WTC11 (cell line): Measurements from ENCODE around the gene SERP2.

Source experiments
- SP1 ChIP-seq: sonication (generic); formaldehyde crosslinking; conservative IDR thresholded peaks from 2 replicates; pipeline ENCODE4 v1.8.1; 2022; ENCODE audit warnings: missing genetic modification reagents
- ZNF263 ChIP-seq: sonication (generic); formaldehyde crosslinking; IDR thresholded peaks from 2 replicates; pipeline ENCODE4 v1.8.1; 2022; ENCODE audit warnings: low read depth, mild to moderate bottlenecking, moderate library complexity, missing genetic modification reagents
- TF ChIP-seq, protein P1 (sequence below): sonication (generic); formaldehyde crosslinking; IDR thresholded peaks from 2 replicates; pipeline ENCODE4 v1.8.0; 2022; ENCODE audit warnings: mild to moderate bottlenecking, missing genetic modification reagents
- TF ChIP-seq, protein P2 (sequence below): fragments of 250-450 bp; sonication (Bioruptor Pico); IDR thresholded peaks from 2 replicates; pipeline ENCODE4 v2.1.2; 2022; ENCODE audit warnings: mild to moderate bottlenecking, moderate library complexity
- TF ChIP-seq, protein P3 (sequence below): sonication (generic); formaldehyde crosslinking; IDR thresholded peaks from 2 replicates; pipeline ENCODE4 v1.8.1; 2023; ENCODE audit warnings: mild to moderate bottlenecking, missing genetic modification reagents, moderate library complexity
- TF ChIP-seq, protein P4 (sequence below): fragments of 200-600 bp; IDR thresholded peaks from 2 replicates; pipeline ENCODE4 v1.8.0; 2022; ENCODE audit warnings: antibody characterized with exemption

DNA sequence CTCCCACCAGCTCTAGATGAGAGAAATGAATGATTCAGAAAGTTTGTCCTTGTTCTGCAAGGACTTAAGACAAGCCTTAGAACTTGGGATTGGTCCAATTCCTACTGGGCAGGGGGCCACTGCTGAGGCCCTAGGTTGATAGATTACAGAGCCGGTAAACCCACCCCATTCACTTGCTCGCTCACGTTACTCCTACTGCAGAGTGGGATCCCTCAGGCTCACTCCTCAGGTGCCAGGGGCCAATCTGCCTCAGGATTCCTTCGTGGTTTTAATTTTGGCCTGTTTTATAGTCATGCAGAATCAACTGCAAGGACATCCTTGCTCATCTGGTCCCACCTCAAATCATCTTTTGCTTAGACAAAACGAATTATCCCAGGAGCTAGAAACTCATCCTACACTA lies 59.0 kb downstream of the SERP2 start:
- TF ChIP-seq, protein P1, sequence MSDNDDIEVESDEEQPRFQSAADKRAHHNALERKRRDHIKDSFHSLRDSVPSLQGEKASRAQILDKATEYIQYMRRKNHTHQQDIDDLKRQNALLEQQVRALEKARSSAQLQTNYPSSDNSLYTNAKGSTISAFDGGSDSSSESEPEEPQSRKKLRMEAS = no peak
- TF ChIP-seq, protein P2, sequence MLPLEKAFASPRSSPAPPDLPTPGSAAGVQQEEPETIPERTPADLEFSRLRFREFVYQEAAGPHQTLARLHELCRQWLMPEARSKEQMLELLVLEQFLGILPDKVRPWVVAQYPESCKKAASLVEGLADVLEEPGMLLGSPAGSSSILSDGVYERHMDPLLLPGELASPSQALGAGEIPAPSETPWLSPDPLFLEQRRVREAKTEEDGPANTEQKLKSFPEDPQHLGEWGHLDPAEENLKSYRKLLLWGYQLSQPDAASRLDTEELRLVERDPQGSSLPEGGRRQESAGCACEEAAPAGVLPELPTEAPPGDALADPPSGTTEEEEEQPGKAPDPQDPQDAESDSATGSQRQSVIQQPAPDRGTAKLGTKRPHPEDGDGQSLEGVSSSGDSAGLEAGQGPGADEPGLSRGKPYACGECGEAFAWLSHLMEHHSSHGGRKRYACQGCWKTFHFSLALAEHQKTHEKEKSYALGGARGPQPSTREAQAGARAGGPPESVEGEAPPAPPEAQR (CRISPR knock-in tag) = no peak
- TF ChIP-seq, protein P3, sequence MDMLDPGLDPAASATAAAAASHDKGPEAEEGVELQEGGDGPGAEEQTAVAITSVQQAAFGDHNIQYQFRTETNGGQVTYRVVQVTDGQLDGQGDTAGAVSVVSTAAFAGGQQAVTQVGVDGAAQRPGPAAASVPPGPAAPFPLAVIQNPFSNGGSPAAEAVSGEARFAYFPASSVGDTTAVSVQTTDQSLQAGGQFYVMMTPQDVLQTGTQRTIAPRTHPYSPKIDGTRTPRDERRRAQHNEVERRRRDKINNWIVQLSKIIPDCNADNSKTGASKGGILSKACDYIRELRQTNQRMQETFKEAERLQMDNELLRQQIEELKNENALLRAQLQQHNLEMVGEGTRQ (CRISPR knock-in tag) = no peak
- TF ChIP-seq ZNF263 (CRISPR knock-in tag) = no peak
- TF ChIP-seq SP1 (CRISPR knock-in tag) = no peak
- TF ChIP-seq, protein P4, sequence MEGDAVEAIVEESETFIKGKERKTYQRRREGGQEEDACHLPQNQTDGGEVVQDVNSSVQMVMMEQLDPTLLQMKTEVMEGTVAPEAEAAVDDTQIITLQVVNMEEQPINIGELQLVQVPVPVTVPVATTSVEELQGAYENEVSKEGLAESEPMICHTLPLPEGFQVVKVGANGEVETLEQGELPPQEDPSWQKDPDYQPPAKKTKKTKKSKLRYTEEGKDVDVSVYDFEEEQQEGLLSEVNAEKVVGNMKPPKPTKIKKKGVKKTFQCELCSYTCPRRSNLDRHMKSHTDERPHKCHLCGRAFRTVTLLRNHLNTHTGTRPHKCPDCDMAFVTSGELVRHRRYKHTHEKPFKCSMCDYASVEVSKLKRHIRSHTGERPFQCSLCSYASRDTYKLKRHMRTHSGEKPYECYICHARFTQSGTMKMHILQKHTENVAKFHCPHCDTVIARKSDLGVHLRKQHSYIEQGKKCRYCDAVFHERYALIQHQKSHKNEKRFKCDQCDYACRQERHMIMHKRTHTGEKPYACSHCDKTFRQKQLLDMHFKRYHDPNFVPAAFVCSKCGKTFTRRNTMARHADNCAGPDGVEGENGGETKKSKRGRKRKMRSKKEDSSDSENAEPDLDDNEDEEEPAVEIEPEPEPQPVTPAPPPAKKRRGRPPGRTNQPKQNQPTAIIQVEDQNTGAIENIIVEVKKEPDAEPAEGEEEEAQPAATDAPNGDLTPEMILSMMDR = no peak
